OCI-LY1 (cell line): ENCODE measurements around the gene PGF.

ENCODE experiments used
- H2AFZ ChIP-seq: fragments of 200-600 bp; sonication (generic), shearing (Covaris generic); 2 replicates; pipeline ENCODE4 v1.6.0; 2014; ENCODE audit warnings: antibody characterized with exemption, mild to moderate bottlenecking, low read length
- H3F3A ChIP-seq: fragments of 200-600 bp; sonication (generic), shearing (Covaris generic); 2 replicates; pipeline ENCODE4 v1.6.0; 2014; ENCODE audit warnings: mild to moderate bottlenecking, antibody characterized with exemption, low read length, moderate library complexity; ENCODE audit not compliant: insufficient read depth
- H3K27ac ChIP-seq: fragments of 200-600 bp; sonication (generic); 2 replicates; pipeline ENCODE4 v1.5.1; 2014; ENCODE audit warnings: low read length, mixed run types, mild to moderate bottlenecking, low read depth; ENCODE audit not compliant: poor library complexity, severe bottlenecking
- H3K27me3 ChIP-seq: fragments of 200-600 bp; sonication (generic); 2 replicates; pipeline ENCODE4 v1.6.0; 2014; ENCODE audit warnings: antibody characterized with exemption, mild to moderate bottlenecking, low read length, moderate library complexity; ENCODE audit not compliant: insufficient read depth
- H3K36me3 ChIP-seq: fragments of 200-600 bp; sonication (generic); 2 replicates; pipeline ENCODE4 v1.6.1; 2014; ENCODE audit warnings: mild to moderate bottlenecking, antibody characterized with exemption, low read length, moderate library complexity, mixed read lengths; ENCODE audit not compliant: insufficient read depth
- H3K4me1 ChIP-seq: fragments of 200-600 bp; sonication (generic); 2 replicates; pipeline ENCODE4 v1.5.1; 2014; ENCODE audit warnings: mild to moderate bottlenecking, low read length, moderate library complexity; ENCODE audit not compliant: insufficient read depth, severe bottlenecking
- H3K4me2 ChIP-seq: fragments of 200-600 bp; sonication (generic), shearing (Covaris generic); 2 replicates; pipeline ENCODE4 v1.6.1; 2014; ENCODE audit warnings: low read length
- H3K4me3 ChIP-seq: fragments of 200-600 bp; sonication (generic); 2 replicates; pipeline ENCODE4 v1.5.1; 2014; ENCODE audit warnings: low read length, low read depth, mild to moderate bottlenecking, mixed read lengths; ENCODE audit not compliant: poor library complexity, severe bottlenecking
- H3K79me2 ChIP-seq: fragments of 200-600 bp; shearing (Covaris generic); 2 replicates; pipeline ENCODE4 v1.6.1; 2016; ENCODE audit warnings: mixed run types, low read length, mixed read lengths; ENCODE audit not compliant: insufficient read depth
- H3K9ac ChIP-seq: fragments of 200-600 bp; sonication (generic), shearing (Covaris generic); 2 replicates; pipeline ENCODE4 v1.6.1; 2014; ENCODE audit warnings: mild to moderate bottlenecking, low read length, mixed read lengths
- H3K9me2 ChIP-seq: fragments of 200-600 bp; sonication (generic), shearing (Covaris generic); 2 replicates; pipeline ENCODE4 v1.6.1; 2014; ENCODE audit warnings: low read depth, mild to moderate bottlenecking, low read length, mixed read lengths
- H3K9me3 ChIP-seq: fragments of 200-600 bp; shearing (Covaris generic); 2 replicates; pipeline ENCODE4 v1.6.1; 2014; ENCODE audit warnings: low read length, mixed read lengths
- H4K20me1 ChIP-seq: fragments of 200-600 bp; sonication (generic), shearing (Covaris generic); 2 replicates; pipeline ENCODE4 v1.6.0; 2016; ENCODE audit warnings: mild to moderate bottlenecking, low read length; ENCODE audit not compliant: insufficient read depth
- CTCF ChIP-seq: fragments of 200-600 bp; sonication (generic), shearing (Covaris generic); IDR thresholded peaks from 2 replicates; pipeline ENCODE4 v1.5.1; 2017; ENCODE audit warnings: mild to moderate bottlenecking, antibody characterized with exemption, low read length, moderate library complexity, mixed read lengths
- EZH2 ChIP-seq: fragments of 200-600 bp; sonication (generic), shearing (Covaris generic); IDR thresholded peaks from 2 replicates; pipeline ENCODE4 v1.8.0; 2017; ENCODE audit warnings: borderline replicate concordance, mixed run types, mild to moderate bottlenecking, antibody characterized with exemption, low read length, moderate library complexity, mixed read lengths

The PGF gene

GRCh38 chr14:74956280-74957072 is 1.1 kb upstream of the PGF start:
- no peaks in the 10 kb centered on the region for H3K27me3 ChIP-seq
- no peaks in the 10 kb centered on the region for H3K36me3 ChIP-seq
- TF ChIP-seq CTCF: no peak
- TF ChIP-seq EZH2: no peak
- H3K4me1 ChIP-seq: no peaks in the 10 kb centered on the region
- H3K4me2 ChIP-seq: no peak overlapping the region
- no peak overlapping the region for H3K9ac ChIP-seq
- H3F3A ChIP-seq: no peaks in the 10 kb centered on the region
- H4K20me1 ChIP-seq: no peaks in the 10 kb centered on the region
- no peaks in the 10 kb centered on the region for H3K9me3 ChIP-seq
- H3K27ac ChIP-seq: no peak overlapping the region
- no peak overlapping the region for H2AFZ ChIP-seq
- no peak overlapping the region for H3K4me3 ChIP-seq
- H3K9me2 ChIP-seq: no peaks in the 10 kb centered on the region
- no peaks in the 10 kb centered on the region for H3K79me2 ChIP-seq

- H3F3A ChIP-seq: no peaks in the 10 kb centered on the region
- no peak overlapping the region for H3K4me3 ChIP-seq
- H3K4me1 ChIP-seq: no peaks in the 10 kb centered on the region
- H4K20me1 ChIP-seq: no peaks in the 10 kb centered on the region
- no peaks in the 10 kb centered on the region for H3K9me2 ChIP-seq
- H2AFZ ChIP-seq: no peak overlapping the region
- H3K36me3 ChIP-seq: no peaks in the 10 kb centered on the region
- H3K9me3 ChIP-seq: no peaks in the 10 kb centered on the region
- H3K4me2 ChIP-seq: no peak overlapping the region
- TF ChIP-seq EZH2 (no peak), CTCF (no peak)
- no peak overlapping the region for H3K27ac ChIP-seq
- H3K9ac ChIP-seq: no peak overlapping the region
- H3K79me2 ChIP-seq: no peaks in the 10 kb centered on the region
- no peaks in the 10 kb centered on the region for H3K27me3 ChIP-seq
Observed at GRCh38 chr14:74956027-74956279, 556 bp upstream of the PGF start.

DNA sequence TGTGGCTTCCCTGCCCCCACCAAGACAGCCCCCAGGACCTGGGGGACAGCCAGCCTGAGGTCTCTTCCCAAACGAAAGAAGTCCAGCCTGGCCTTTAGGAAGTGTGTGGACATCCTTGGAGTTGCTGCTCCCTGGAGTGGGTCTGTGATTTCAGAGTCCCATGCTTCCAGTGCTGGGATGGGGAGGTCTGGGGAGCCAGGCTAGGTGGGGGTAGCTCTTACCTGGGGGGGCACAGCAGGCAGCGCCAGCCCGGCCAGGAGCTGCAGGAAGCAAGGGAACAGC is 509 bp downstream of the PGF start:
- Histone ChIP-seq H3K79me2 (no peaks in the 10 kb centered on the region), H3K4me3 (no peak overlapping the region), H3K27me3 (no peaks in the 10 kb centered on the region), H3K36me3 (no peaks in the 10 kb centered on the region), H3K9me2 (no peaks in the 10 kb centered on the region), H4K20me1 (no peaks in the 10 kb centered on the region), H3K27ac (no peak overlapping the region), H3K4me2 (no peak overlapping the region), H3K9me3 (no peaks in the 10 kb centered on the region), H2AFZ (no peak overlapping the region), H3F3A (no peaks in the 10 kb centered on the region), H3K4me1 (no peaks in the 10 kb centered on the region), H3K9ac (no peak overlapping the region)
- TF ChIP-seq EZH2 (no peak), CTCF (no peak)
